ENCODE data around the gene PAQR8.

Gene PAQR8, protein sequence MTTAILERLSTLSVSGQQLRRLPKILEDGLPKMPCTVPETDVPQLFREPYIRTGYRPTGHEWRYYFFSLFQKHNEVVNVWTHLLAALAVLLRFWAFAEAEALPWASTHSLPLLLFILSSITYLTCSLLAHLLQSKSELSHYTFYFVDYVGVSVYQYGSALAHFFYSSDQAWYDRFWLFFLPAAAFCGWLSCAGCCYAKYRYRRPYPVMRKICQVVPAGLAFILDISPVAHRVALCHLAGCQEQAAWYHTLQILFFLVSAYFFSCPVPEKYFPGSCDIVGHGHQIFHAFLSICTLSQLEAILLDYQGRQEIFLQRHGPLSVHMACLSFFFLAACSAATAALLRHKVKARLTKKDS
- total RNA-seq: 15.2 to 60.3 reads per million in 2 donors

GRCh38 chr6:52361945-52362442, at the start of gene PAQR8:
PAQR8 (plus strand) TSS chr6:52362151; CDS start chr6:52403214, 41,063 bp downstream.
- DNase-seq: peak; percentile 71

DNA sequence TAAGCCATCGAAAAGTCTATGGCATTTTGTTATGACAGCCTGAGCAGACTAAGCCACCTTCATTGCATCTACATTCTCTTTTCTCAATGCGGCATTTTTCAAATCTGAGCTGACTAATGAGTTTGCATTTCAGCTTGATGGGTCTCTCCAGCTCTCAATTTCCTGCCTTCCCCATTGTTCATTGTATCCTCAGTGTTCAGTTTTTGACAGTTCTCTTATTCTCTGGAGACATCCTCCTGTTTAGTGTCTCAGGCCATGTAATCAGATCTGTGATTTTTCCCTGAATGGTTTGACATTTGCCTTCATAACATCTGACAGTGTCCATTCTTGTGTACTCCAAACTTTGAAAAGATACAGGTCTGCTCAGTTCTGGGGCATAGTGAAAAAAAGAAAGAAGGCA, 49.5 kb upstream of the PAQR8 start:
- DNase-seq: no peak

- DNase-seq: no peak
Observed at GRCh38 chr6:52314752-52315151, 47.2 kb upstream of the PAQR8 start.

- DNase-seq: no peak
Observed at GRCh38 chr6:52317211-52317610, 44.7 kb upstream of the PAQR8 start.

DNA sequence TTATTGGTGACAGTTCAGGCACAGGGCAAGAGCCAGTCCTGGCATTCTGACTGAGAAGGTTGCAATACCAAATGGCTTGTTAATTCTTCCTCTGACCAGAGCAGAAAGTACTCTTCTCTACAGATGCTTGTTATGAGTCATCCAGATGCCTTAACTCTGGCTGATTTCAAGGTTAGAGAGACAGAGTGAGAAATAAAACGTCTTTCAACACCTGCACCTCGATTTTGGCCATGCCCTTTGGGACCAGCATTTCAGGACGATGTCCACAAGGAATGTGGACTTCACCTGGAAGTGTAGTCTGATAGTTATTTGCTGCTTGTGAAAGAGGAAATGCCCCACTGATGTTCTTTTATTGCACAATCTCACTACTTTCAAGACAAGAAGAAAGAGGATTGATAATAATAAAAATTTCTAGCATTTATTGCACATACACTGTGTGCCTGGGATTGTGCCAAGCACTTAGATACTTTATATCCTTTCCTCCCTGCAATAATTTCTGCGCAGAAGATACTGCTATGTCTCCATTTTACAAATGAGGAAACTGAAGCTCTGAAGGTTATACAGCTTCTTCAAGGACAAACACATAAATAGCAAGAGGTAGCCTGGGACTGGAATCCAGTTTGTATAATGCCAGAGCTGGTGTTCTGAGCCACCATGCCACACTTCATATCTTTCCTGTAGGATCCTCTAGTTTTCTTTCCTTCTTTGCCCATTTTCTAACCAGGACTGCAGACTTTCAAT, 43.9 kb upstream of the PAQR8 start:
- DNase-seq: no peak

GRCh38 chr6:52324189-52324588, 37.8 kb upstream of the PAQR8 start:
- DNase-seq: no peak

DNA sequence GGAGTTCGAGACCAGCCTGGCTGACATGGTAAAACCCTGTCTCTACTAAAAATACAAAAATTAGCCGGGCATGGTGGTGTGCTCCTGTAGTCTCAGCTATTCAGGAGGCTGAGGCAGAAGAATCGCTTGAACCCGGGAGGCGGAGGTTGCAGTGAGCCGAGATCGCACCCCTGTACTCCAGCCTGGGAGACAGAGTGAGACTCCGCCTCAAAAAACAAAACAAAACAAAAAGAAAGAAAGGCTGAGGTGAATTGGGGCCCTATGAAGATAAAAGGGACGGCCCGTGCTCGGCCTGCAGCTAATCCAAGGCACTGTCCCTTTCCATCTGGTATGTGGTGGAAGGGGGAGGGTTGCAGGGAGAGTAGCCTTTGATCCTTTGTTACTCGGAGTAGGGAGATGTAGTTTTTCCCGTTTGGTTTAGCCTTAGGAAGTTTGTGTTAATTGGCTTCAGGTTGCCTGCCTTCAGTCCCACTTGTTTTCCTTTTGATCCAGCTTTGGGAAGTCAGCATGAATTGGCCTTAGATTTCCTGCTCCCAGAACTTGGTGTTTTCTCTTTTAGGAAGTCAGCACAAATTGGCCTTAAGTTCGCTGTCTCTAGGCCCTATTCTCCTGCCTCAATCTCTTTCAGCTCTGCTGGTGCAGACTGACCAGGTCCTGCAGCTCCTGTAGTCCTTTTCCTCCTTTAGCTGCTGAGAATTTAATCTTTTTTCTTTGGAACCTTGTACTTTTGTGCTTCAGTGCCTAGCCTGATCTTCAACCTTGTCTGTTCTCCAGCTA, 36.1 kb upstream of the PAQR8 start:
- DNase-seq: no peak

DNA sequence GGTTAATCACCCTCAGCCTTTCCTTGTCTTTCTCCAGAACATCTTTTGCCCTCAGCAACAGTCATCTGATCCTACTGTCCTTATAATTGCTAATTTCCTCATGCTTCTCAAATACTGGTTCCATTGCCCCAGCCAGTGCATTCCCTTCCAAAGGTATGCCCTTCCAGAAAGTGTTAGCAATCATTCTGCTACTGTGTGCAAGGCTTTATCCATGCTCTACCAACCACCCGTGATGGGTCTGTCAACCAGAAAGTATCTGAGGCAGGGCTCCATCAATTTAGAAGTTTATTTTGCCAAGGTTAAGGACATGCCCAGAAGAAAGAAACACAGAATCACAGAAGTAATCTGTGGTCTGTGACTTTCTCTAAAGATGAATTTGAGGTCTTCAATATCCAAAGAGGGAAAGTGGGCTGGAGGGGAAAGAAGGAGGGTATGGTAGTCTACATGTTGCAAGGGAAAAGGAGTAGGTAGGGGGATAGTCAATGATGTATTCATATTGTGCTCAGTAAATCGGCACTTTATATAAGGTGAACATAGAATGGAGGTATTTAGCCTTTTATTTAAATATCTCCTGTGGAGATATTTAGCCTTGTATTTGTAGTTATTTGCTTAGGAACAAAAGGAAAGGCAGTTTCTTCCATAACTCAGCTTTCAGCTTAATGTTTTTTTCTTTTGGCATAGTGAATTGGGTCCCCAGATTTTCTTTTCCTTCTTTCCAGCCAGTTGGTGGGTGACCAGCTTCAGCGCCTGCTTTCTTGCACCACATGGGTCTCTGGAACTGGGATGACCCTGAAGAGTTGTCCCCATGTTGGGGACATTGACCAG, 35.2 kb upstream of the PAQR8 start:
- DNase-seq: no peak

GRCh38 chr6:52328303-52328662, 33.7 kb upstream of the PAQR8 start:
- no peak for DNase-seq

- no peak for DNase-seq
Observed at GRCh38 chr6:52328729-52329128, 33.2 kb upstream of the PAQR8 start.

DNA sequence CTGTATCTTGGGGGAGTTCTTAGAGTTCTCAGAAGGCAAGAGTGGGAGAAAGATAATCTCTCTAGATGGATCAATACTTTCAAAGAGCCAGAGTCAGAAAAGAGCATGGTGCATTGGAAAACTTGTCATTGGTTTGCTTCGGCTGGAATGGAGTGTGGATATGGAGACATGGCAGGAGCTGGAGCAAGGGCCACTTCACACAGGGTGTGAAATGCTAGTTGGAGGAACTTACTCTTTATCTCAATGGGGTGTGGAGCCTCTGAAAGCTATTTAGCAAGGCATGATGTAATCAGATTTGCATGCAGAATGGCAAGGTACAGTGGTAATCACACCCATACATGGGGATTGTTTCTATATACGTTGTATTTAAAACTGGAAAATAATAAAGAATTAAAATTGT, 31.5 kb upstream of the PAQR8 start:
- DNase-seq: no peak

DNA sequence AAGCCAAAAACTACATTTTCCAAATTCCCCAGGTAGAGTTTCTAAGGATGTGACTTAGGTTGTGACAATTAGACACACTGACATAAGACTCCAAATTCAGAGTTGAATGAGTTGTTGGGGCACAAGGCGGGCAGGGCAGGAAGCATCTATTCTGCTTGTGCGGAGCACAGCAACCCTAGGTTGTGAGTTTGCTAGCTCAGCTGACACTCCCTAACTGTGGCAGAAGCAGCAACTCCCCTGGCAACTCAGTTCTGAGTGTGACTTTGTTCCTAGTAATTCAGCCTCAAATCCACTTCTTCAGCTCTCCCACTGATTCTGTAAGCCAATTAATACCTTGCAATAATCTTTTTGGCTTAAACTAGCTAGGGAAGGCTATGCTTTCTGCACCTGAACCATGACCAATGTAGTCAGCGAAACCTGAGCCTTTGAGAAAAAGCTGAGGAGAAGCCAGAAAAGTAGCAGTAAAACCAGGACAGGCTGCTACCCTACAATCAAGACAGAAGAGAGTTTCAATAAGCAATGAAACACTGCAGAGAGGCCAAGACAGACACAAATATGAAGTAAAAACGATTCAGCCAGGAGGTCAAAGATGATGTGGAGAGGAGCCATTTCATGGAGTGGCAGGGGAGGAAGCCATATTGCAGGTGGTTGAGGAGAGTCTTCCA, 30.0 kb upstream of the PAQR8 start:
- DNase-seq: no peak

- DNase-seq: no peak
Observed at GRCh38 chr6:52333840-52334200, 28.1 kb upstream of the PAQR8 start.

DNA sequence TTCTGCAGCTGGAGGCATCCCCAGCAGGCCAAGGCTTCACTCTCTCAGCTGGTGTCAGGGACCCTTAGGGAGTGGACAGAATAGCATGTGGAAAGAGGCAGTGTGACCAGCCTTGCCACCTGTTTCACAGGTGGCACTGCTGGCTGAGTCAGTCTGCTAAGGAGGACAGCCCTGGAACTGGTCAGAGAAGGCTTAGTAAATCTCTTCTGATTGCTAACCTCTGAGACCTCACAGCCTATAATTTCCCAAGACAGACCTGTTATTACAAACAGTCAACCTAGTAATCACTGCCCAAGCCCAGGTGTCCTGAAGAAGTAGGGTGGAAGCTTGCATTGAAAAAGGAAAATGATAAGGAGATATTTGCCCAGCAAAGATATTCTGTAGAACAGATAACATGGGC, 26.4 kb upstream of the PAQR8 start:
- DNase-seq: no peak

GRCh38 chr6:52336919-52337561, 24.9 kb upstream of the PAQR8 start:
- DNase-seq: no peak

GRCh38 chr6:52337633-52338290, 24.2 kb upstream of the PAQR8 start:
- DNase-seq: no peak

- DNase-seq: no peak
Observed at GRCh38 chr6:52340603-52340880, 21.4 kb upstream of the PAQR8 start.

DNA sequence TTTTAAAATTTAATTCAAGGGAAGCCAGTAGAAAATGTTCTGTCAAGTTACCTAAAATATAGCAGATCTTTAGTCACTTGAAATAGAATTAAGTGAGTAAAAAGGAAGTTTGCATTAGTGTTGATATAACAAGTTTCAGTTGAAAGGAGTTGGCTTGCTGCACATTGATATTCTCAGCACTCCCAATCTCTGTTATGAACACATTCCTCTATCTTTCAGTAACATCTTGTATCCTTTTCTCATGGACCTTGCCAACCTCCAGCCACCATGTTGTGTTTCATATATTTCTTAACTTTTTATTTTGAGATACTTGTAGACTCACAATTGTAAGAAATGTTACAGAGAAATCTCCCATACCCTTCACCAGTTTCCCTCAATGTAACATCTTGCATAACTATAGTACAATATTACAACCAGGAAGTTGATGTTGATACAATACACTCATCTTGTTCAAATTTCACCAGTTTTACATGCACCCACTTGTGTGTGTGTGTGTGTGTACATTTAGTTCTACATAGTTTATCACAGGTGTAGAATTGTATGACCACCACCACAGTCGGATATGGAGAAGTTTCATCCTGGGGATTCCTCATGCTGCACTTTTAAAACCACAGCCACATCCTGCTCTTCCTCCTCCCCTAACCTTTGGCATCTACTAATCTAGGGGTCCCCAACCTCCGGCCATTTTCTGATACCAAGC, 20.2 kb upstream of the PAQR8 start:
- no peak for DNase-seq

DNA sequence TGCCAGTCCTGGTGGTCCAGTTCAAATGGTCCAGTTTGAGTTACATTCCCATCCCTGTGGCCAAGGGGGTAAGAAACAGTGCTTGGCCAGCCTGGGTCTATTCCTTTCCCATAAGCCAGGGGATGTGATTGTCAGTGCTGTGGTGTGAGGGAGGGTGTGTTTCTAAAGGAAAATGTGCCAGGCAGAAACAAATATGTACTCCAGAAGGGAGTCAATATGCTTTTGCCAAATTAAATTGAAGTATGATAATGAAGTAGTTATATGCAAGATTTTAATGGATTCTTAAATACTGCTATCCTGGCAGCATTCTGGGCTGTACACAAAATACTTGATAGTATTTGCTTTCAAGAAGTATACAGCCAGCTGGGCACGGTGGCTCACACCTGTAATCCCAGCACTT, 16.6 kb upstream of the PAQR8 start:
- DNase-seq: no peak

DNA sequence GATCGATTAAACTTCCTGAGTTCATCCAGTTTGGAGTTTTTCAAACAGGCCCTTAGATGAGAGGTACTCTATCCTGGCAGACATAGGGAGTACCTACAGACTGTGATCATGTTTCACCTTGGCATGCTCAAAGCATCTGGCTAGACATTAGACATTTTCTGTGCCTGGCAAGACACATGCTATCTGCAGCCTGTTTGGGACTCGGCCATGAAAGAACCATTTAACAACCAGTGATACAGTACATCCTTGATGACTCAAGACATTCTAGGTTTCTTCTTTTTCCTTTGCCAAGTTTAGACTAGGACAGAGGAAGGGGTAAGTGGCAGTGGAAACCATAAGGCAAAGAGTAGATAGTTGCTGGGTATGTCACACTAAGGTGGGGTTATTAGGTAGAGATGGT, 15.4 kb upstream of the PAQR8 start:
- no peak for DNase-seq

GRCh38 chr6:52347818-52348217, 14.1 kb upstream of the PAQR8 start:
- DNase-seq: no peak

Data from T-helper 9 cell (primary cell).